Activated CD8-positive, alpha-beta memory T cell treated with anti-CD3 and anti-CD28 coated beads for 36 hours (primary cell): ENCODE data around the gene AGBL4. TPM values are rescaled to one million over a fixed set of nuclear protein-coding genes. Genes with fewer than 3 reads are reported as not detected.

ENCODE experiments used
- CTCF ChIA-PET: fragments of 350-600 bp; sonication (Branson Sonifier 250); formaldehyde crosslinking; loops from one replicate; lab custom pipeline; 2021; ENCODE audit warnings: antibody characterized with exemption; lab: Charles Lee
- POLR2A ChIA-PET: fragments of 350-600 bp; sonication (Branson Sonifier 250); formaldehyde crosslinking; loops from one replicate; lab custom pipeline; 2021; ENCODE audit warnings: antibody characterized with exemption; lab: Charles Lee
- total RNA-seq, 2 experiments: library from RNA; stranded (reverse); gene quantifications; one replicate each; pipeline ENCODE4 v1.2.3, GENCODE V29; 2021

AGBL4 gene
- total RNA-seq, 2 experiments from 2014 or later = not detected

DNA sequence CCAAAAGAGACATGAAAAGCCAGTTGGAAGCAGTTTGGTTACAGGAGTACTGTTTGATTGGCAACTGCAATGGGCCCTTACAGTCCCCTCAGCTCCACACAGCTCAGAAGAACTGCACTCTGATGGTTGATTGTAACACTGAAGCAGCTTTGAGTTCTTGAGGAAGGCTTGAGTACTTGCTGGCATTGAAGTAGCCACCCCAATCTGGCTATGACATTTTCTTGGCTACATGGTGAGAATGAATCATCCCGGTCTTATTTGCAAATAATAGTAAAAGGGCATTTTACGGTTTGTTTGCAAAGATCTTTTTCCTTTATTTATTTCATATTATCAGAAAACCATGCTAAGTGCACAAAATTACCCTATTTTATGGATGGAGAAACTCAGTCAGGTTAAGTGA is 1087.3 kb downstream of the AGBL4 start:
- ChIA-PET CTCF (no interaction called here), POLR2A (no interaction called here)

DNA sequence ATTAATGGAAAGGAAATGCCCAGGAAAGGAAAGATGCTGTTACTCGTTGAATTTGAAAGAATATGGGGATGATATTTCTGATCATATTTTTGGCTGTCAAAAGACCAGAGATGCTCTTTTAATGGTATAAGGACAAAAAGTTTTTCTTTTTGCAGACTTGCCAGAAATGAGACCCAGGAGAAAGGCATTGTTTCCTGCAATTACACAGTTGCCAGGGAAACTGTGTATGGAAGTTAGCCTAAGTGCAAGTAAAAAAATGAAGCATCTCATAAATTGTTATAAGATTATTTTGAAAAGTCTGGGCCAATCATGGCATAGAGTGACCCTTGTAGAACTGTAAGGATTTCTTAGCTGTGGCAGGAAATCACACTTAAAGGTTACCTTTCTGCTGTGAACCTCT is 1091.4 kb downstream of the AGBL4 start:
- ChIA-PET POLR2A (no interaction called here), CTCF (no interaction called here)

DNA sequence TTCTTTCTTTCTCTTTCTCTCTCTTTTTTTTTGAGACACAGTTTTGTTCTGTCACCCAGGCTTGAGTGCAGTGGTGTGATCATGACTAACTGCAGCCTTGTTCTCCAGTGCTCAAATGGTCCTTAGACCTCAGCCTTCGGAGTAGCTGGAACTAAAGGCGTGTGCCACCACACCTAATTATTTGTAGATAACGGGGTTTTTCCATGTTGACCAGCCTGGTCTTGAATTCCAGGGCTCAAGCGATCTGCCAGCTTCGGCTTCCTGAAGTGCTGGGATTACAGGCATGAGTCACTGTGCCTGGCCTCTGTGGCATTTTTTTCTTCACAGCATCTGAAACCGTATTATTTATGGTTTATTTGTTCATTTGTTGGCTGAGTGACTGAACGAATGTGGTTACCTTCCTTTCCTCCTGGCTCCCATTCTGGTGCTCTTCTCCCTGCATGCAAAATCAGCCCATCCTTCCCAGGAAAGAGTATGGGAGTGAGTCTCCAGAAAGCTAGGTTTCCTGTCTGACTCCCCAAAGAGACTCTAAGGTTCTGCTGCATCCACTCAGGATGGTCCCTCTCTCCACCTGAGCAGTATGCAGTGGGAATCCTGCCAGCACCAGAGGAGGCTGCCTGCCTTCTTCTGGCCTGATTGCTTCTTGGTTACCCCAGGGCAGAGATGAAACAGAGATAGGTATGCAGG is 1092.1 kb downstream of the AGBL4 start:
- POLR2A ChIA-PET = no interaction called here
- CTCF ChIA-PET = no interaction called here

DNA sequence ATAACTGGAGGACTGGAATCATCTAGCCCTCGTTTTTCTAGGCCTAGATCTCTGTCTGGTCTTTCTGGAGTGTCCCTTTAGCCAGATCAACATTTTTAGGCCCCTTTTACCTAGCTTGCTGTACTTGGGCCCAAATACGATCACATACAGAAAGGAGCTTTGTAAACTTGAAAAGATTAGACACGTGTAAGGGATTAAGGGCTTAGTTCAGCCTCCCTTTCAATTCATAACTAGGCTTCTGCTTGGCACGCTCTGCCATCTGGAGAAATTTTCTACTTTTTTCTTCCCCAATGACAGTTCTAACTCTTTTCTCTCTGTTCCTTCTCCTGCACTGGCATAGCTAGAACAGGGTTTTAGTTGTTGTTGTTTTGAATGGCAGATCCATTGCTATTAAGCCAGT is 1093.7 kb downstream of the AGBL4 start:
- ChIA-PET POLR2A (no interaction called here), CTCF (no interaction called here)

DNA sequence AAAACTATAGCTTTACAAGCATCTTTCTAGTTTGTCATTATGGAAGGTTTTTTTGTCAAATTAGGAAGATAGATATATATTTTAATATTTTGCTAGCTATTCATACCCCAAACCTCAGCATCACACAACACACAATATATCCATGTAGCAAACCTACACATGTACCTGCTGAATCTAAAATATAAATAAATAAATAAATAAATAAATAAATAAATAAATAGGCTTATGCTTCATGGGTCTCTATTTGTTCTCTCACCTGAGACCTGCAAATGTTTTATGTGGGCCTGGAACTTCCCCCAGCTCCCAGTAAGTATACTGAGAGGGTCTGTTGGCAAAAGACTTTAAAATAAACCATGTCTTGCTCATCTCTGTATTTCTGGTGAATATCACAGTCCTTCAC is 1099.7 kb downstream of the AGBL4 start:
- ChIA-PET CTCF (no interaction called here), POLR2A (no interaction called here)

DNA sequence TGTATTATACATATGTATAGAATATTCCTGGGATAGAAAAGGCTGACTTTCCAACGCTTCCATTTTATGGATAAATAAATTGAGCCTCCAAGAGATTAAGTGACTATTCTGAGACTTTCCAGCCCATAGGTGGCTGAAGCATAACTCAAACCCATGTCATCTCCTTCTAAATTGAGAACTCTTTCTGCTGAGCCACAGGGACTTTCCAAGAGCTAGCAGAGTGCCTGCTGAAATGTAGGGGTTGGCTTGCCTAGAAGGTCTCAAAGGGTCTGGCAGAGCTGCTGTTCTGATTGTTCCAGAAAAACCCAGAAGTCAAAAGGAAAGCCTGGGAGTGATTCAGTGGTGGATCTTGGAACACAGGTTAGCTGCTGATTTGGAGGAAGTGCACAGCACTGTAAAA is 1100.6 kb downstream of the AGBL4 start:
- ChIA-PET CTCF (interaction anchor here (0.6 kb wide), 1 partner anchor 1764 kb away, joined by 3 read pairs; no protein-coding TSS in a partner anchor), POLR2A (no interaction called here)

DNA sequence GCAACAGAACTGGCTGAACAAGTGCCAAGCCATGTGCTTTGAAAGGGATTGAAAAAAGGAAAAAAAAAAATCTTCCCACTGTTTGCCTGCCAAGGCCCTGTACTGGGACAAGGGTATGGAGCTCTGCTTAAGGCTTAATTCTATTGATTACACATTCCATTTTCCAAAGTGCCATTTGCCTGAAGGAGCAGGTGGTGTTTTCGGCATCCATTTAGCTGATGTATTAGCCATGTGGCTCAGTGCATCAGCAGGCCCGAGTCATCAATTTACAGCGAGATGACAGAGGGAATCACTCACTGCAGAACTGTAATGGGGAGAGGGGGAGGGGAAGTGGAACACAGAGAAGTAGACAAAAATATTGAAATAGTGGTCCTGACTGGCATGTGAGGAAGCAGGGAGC is 1102.9 kb downstream of the AGBL4 start:
- POLR2A ChIA-PET = no interaction called here
- CTCF ChIA-PET = no interaction called here

DNA sequence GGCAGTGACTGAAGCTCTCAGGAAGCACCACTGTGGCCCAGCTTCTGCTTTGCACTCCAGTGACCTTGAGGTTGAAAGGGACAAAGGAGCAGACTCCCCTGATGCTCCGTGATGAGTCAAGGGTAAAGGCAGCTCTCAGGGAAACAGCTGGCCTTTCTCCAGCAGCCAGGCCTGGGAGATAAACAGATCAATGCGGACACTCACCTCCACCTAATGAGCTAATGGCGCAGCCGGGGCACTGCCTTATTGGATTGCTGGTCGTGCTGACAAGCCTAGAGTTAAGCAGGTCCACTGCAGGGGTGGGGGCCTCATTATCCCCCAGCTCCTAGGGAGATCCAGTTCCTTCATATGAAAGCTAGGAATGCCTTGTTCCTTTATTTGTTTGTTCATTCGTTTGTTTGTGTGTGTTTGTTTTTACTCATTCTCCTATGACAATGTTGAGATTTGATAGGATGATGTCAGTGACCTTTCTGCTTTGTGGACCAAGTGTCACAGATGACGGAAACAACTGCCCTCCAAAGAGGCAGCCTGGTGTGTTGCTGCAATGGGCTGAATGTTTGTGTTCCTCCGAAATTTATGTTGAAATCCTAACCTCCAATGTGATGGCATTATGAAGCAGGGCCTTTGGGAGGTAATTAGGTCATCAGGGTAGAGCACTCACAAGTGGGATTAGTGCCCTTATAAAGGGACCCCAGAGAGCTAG is 1105.7 kb downstream of the AGBL4 start:
- ChIA-PET CTCF (no interaction called here), POLR2A (no interaction called here)

DNA sequence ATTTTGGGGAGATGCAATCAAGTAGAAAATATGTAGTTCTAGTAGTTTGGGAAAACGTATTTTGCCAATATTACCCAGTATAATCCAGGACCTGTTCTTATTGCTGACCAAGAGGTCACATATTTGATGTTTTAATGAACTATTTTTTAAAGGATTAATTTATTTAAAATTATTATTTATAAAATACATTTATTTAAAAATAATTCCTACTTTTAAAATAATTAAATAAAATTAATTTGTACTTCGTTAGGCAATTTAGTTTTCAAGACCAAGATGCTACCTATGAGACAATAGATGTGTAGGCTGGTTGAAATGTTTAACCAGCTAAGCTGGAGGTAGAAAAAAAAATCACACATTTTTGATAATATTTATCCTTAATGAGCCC is 1106.7 kb downstream of the AGBL4 start:
- CTCF ChIA-PET = no interaction called here

DNA sequence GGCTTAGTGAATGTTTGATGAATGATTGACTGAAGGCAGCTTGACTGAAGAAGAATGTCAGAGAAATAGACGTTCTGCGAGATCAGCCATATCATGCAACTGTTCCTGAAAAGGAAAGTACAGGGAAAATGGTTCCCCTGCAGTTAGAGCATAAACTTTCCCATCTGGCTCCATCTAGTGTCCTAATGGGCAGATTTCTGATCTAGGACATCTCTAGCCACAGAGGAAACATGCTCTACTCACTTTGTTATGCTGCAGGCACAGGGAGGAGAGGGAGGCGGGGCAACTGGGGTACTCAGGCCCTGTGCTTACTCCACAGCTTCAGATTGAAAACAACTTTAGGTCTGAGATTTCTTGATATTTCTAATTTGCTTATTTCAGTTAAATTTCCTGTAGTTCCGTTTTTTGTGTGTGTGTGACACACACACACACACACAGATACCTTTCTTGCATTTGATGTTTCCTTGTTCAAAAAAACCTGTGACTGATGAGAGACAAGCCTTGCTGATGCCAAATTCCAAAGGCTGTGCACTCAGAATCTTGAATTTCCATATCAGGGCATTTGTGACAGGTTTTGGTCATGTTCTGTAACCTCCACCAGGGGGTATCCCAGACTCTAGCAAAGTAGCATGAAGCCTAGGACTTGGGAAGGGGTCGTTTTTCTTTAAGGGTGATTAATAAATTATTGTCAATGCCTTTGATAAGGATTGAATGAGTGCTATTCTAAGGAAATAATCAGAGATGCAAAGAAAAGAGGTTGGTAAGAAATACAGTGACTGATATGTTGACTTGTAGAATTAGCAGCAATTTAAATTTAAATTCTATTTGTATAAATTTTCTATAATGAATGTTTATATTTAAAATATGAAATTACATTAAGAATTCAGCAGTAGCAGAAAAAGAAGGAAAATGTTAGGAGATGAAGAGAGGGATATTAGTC is 1107.4 kb downstream of the AGBL4 start:
- ChIA-PET POLR2A (no interaction called here), CTCF (no interaction called here)

More for the DNA sequence above, 1106.7 kb downstream of the AGBL4 start:
- POLR2A ChIA-PET = no interaction called here

DNA sequence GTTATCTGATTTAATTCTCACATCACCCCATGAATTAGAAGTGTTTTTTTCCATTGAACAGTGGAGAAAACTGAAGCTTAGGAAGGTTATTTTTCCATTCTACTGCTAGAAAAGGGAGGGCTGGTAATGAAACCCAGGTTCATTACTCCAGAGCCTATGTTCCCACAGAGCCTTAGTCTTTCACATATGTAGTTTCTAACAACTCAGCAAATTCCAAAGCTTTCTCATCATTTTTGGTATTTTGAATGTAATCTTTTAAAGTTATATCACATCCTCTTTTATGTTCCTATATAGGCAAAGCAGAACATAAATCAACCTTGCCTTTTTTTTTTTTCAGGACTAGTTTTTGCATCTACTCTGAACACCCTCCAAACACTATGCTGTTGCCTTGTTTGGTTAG is 1115.1 kb downstream of the AGBL4 start:
- CTCF ChIA-PET = no interaction called here
- POLR2A ChIA-PET = no interaction called here

DNA sequence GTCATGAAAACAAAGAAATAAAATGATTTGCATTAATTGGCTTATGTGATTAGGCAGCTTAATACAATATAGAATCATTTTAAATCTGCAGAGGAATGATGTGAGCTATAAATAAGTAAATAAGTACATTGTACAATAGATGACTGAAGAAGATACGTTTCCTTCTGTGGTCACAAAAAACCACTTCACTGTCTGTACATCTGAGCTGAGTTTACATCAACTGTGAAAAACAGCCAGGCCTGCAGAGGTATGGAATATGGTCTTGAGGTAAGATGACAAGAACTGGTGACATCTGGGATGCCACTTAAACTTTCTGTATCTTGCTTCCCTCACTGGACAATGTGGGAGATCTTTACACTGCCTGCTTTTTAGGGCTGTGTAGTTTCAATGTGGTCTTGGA is 1117.0 kb downstream of the AGBL4 start:
- CTCF ChIA-PET = no interaction called here

DNA sequence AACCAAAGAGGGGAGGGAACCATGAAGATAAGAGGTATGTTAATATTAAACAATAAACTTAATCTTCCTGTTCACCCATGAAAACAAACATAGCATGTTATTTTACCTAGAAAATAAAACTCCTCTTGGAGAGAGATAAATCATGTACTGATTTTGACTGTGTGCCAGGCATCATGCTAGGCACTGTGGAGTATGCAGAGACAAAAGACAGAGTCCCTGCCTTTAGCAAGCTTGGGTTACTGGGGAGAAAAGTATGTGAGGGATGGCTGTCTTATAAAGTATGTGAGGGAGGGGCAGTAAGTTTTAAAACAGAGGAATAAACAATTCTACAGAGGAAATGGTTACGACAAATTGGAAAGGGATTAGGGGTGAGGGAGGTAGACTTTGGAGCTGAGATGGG is 1117.6 kb downstream of the AGBL4 start:
- CTCF ChIA-PET = no interaction called here

More for the DNA sequence above, 1117.0 kb downstream of the AGBL4 start:
- POLR2A ChIA-PET = no interaction called here

DNA sequence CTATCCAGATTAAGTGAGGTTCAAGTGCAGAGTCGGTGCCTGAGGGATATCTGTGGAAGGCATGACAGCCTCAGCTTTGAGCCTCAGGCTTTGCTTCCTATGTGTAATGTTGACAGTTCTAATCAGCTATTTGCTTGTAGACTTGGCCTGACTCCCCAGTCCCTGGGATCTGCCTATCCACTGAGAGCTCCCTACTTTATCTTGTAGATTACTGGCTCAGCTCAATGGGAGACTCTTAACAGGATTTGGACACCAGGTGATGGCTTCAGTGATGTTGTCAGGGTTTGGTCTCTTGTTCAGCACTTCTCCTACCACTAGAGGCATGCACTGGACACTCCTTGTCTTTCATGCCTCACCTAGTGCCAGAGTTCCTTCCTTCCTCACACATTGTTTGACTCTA is 1120.5 kb downstream of the AGBL4 start:
- ChIA-PET POLR2A (no interaction called here), CTCF (no interaction called here)

More for the DNA sequence above, 1117.6 kb downstream of the AGBL4 start:
- POLR2A ChIA-PET = no interaction called here

DNA sequence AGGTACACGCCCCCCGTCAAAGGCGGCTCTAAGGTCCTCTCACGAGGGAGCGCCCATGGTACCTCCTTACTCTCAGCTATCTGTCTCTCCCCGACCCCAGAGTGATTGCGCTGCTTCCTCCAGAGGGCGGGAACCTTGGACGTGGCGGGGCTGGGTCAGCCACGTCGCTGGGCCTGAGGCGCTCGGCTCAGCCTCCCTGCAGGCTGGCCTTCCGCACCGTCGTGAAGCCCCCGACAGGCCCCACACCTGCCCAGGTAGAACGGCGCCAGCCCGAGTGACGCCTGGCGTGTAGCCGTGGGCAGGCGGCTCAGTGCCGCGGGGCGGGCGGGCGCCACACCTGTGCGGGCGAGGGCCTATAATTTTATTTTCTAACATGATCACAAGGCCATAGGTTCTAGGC is 1124.9 kb downstream of the AGBL4 start:
- CTCF ChIA-PET = no interaction called here
- POLR2A ChIA-PET = no interaction called here

DNA sequence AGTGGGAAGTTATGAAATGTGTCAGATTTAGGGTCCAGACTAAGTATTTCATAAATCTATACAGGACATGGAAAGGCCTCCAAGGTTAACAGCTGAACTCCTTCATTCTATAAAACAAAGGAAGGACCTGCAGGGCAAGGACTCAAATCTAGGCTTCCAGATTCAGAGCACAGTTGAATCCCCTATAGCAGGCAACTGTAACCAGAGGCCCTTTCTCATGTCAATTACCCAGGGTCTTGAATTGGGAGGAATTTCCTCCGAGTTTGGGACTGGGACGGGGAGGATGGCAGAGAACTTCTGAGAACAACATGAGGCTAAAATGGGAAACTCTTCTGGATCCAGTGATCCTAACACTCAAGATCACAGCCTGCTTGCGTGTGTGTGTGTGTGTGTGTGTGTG is 1134.1 kb downstream of the AGBL4 start:
- CTCF ChIA-PET = no interaction called here
- POLR2A ChIA-PET = no interaction called here

DNA sequence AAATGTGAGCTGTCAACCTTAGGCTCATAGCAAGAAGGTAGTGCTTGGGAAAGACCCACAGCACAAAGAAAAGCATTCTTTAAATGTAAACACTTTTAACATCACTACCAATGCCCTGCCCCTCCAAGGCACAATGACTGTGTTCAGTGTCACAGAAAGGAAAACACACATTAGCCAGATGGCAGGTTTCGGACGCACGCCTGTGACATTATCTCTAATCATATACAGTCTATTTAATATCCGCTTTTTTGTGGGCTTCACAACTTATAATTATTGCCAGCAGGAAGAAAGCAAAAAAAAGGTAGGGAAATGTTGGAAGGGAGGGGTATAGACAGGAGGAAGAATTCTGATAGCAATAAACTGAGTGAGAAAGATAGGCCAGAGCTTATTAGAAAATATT is 1134.7 kb downstream of the AGBL4 start:
- CTCF ChIA-PET = no interaction called here
- POLR2A ChIA-PET = no interaction called here

DNA sequence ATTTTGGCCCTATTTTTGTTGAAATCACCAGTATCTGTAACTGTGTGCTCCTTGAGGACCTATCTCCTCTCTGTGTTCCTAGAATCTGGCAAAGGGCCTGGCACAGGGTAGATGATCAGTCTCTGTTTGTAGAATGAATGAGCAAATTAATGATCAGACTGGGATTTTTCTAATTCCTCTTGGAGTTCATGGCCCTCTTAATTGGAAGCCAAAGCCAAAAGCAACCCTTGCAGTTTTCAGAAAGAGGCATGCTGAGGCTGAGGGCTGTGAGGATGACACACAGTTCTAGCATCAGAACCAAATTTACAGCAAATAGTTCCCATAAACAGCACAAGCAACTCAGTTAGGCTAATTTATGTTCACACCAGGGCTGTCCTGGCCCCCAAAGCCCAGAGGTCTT is 1136.0 kb downstream of the AGBL4 start:
- ChIA-PET POLR2A (no interaction called here), CTCF (no interaction called here)

DNA sequence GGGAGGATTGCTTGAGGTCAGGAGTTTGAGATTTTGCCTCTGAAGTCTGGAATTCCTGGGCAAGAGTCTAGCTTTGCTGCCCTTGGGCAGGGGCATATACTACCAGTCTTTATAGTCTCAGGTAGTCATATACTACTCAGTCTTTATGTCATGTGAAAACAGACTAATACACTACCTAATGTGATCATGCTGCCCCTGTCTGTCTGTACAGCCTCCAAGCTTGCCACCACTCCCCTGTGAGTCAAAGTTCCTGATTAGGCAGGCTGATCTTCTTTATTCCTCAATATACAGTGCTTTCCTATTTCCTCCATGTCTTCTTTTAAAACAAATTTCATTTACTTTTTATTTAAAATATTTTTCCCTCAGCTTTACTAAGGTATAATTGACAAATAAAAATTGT is 1141.7 kb downstream of the AGBL4 start:
- ChIA-PET POLR2A (no interaction called here), CTCF (no interaction called here)

DNA sequence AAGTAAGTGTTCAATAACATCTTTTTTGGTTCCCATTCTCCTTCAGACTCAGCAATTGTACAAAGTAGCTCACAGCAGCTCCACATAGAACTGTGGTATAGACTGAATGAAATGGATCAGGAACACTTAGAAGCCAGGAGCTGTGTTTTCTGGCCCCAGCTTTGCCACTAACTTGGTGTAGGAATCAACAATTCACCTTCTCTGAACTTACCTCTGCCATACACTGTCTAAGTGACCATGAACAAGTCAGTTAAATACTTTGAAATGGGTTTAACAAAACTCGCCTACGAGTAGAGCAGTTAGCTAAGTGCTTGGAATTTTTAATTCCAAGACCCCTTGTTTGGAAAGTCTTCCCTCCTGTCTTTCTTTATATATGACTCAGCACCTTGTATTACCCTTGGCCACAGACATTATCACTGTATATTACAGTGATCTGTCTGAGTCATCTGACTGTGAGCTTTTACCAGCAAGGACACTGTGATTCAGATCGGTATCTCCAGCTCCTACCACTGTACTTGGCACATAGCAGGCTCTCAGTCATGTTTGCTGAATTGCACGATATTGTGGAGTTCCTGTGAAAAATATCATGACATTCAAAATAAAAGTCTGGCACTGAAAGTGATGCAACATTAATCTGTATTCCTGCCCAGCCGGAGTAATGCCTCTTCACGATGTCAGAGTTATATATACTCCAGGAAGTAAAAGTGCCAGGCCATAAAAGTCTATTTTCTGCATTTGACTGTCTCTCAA is 1145.4 kb downstream of the AGBL4 start:
- ChIA-PET CTCF (no interaction called here), POLR2A (no interaction called here)
